ENCODE results near the gene FADD. TPM values are rescaled to one million over a fixed set of nuclear protein-coding genes. Genes with fewer than 3 reads are reported as not detected.

The FADD gene
- total RNA-seq, 1 donor from 2014 or later = 19.3 TPM

- H3K27me3 Mint-ChIP-seq (ENCODE audit: unreplicated experiment) = no peaks in the 10 kb centered on the region
- H3K4me3 Mint-ChIP-seq (ENCODE audit: unreplicated experiment) = no peak overlapping the region
- H3K27ac Mint-ChIP-seq (ENCODE audit: unreplicated experiment) = no peak overlapping the region
- TF ChIP-seq CTCF (IDR thresholded peaks at IDR 0.05) = no peak
- peaks cover 24% of the 10 kb centered on the region for H3K4me1 Mint-ChIP-seq (ENCODE audit: unreplicated experiment)
- DNase-seq (ENCODE audit: extremely low spot score, unreplicated experiment) = no peak
- H3K9me3 Mint-ChIP-seq (ENCODE audit: unreplicated experiment) = no peaks in the 10 kb centered on the region
- H3K36me3 Mint-ChIP-seq (ENCODE audit: unreplicated experiment) = no peaks in the 10 kb centered on the region
Observed at GRCh38 chr11:70240337-70240736, 37.2 kb downstream of the FADD start.

- Mint-ChIP-seq H3K4me1 (ENCODE audit: unreplicated experiment) (peaks cover 33% of the 10 kb centered on the region), H3K4me3 (ENCODE audit: unreplicated experiment) (no peak overlapping the region), H3K9me3 (ENCODE audit: unreplicated experiment) (no peaks in the 10 kb centered on the region), H3K27me3 (ENCODE audit: unreplicated experiment) (no peaks in the 10 kb centered on the region), H3K27ac (ENCODE audit: unreplicated experiment) (no peak overlapping the region), H3K36me3 (ENCODE audit: unreplicated experiment) (no peaks in the 10 kb centered on the region)
- DNase-seq (ENCODE audit: extremely low spot score, unreplicated experiment) = no peak
- TF ChIP-seq CTCF (IDR thresholded peaks at IDR 0.05) = no peak
Observed at GRCh38 chr11:70241709-70242108, 38.6 kb downstream of the FADD start.

GRCh38 chr11:70242885-70243284, 39.8 kb downstream of the FADD start:
- Mint-ChIP-seq H3K27ac (ENCODE audit: unreplicated experiment) (no peak overlapping the region), H3K27me3 (ENCODE audit: unreplicated experiment) (no peaks in the 10 kb centered on the region), H3K36me3 (ENCODE audit: unreplicated experiment) (no peaks in the 10 kb centered on the region), H3K9me3 (ENCODE audit: unreplicated experiment) (no peaks in the 10 kb centered on the region), H3K4me1 (ENCODE audit: unreplicated experiment) (peaks cover 44% of the 10 kb centered on the region), H3K4me3 (ENCODE audit: unreplicated experiment) (no peak overlapping the region)
- DNase-seq (ENCODE audit: extremely low spot score, unreplicated experiment) = no peak
- no peak for TF ChIP-seq CTCF (IDR thresholded peaks at IDR 0.05)

- Mint-ChIP-seq H3K27me3 (ENCODE audit: unreplicated experiment) (no peaks in the 10 kb centered on the region), H3K9me3 (ENCODE audit: unreplicated experiment) (no peaks in the 10 kb centered on the region), H3K4me3 (ENCODE audit: unreplicated experiment) (no peak overlapping the region), H3K4me1 (ENCODE audit: unreplicated experiment) (peaks cover 44% of the 10 kb centered on the region), H3K27ac (ENCODE audit: unreplicated experiment) (peak overlapping the region; percentile 75), H3K36me3 (ENCODE audit: unreplicated experiment) (no peaks in the 10 kb centered on the region)
- no peak for TF ChIP-seq CTCF (IDR thresholded peaks at IDR 0.05)
- DNase-seq (ENCODE audit: extremely low spot score, unreplicated experiment) = no peak
Observed at GRCh38 chr11:70243912-70244652, 41.0 kb downstream of the FADD start.

- no peak for TF ChIP-seq CTCF (IDR thresholded peaks at IDR 0.05)
- no peak for DNase-seq (ENCODE audit: extremely low spot score, unreplicated experiment)
- Mint-ChIP-seq H3K4me1 (ENCODE audit: unreplicated experiment) (peaks cover 44% of the 10 kb centered on the region), H3K9me3 (ENCODE audit: unreplicated experiment) (no peaks in the 10 kb centered on the region), H3K36me3 (ENCODE audit: unreplicated experiment) (no peaks in the 10 kb centered on the region), H3K27ac (ENCODE audit: unreplicated experiment) (peak overlapping the region; percentile 75), H3K4me3 (ENCODE audit: unreplicated experiment) (no peak overlapping the region), H3K27me3 (ENCODE audit: unreplicated experiment) (no peaks in the 10 kb centered on the region)
Observed at GRCh38 chr11:70244698-70245097, 41.6 kb downstream of the FADD start.
